Measurements from ENCODE around the gene HAUS1.
A peak's percentile ranks its signal among the peaks of the same experiment; 100 is the strongest.
"Not testable (repeated sequence)": the region's sequence is repeated elsewhere in the genome, so short reads cannot be mapped to it uniquely, and the experiment has no call there.

HAUS1 gene

GRCh38 chr18:46158499-46158898 is 54.3 kb downstream of the HAUS1 start:
- no peak for DNase-seq

GRCh38 chr18:46160050-46160798 is 56.0 kb downstream of the HAUS1 start:
- no peak for DNase-seq

GRCh38 chr18:46160840-46161239 is 56.7 kb downstream of the HAUS1 start:
- DNase-seq, result not testable (repeated sequence)

- peak in 1 of 2 donors; percentile 16 for DNase-seq
Observed at GRCh38 chr18:46161703-46162396, 57.7 kb downstream of the HAUS1 start.

GRCh38 chr18:46163091-46163490 is 58.9 kb downstream of the HAUS1 start:
- DNase-seq, result no peak

GRCh38 chr18:46163941-46164499 is 59.8 kb downstream of the HAUS1 start:
- no peak for DNase-seq

GRCh38 chr18:46164502-46164901 is 60.3 kb downstream of the HAUS1 start:
- DNase-seq, result not testable (repeated sequence)

- no peak for DNase-seq
Observed at GRCh38 chr18:46164920-46165319, 60.7 kb downstream of the HAUS1 start.

GRCh38 chr18:46166261-46166970 is 62.2 kb downstream of the HAUS1 start:
- no peak for DNase-seq

- DNase-seq, result peak; percentile 33 to 46
Observed at GRCh38 chr18:46167971-46168370, 63.8 kb downstream of the HAUS1 start.

GRCh38 chr18:46169464-46169941 is 65.3 kb downstream of the HAUS1 start:
- DNase-seq, result no peak

GRCh38 chr18:46171331-46171730 is 67.1 kb downstream of the HAUS1 start:
- no peak for DNase-seq

GRCh38 chr18:46173393-46174341 is 69.5 kb downstream of the HAUS1 start:
- DNase-seq, result peak; percentile 96 to 97

GRCh38 chr18:46174342-46175041 is 70.3 kb downstream of the HAUS1 start:
- DNase-seq, result peak; percentile 21 to 47

GRCh38 chr18:46176001-46176400 is 71.8 kb downstream of the HAUS1 start:
- DNase-seq, result no peak

Measured in inflammatory macrophage (primary cell).